Measurements from ENCODE around the gene OR51A2. TPM values are rescaled to one million over a fixed set of nuclear protein-coding genes. Genes with fewer than 3 reads are reported as not detected.

Gene OR51A2
- total RNA-seq, 4 donors from 2014 or later: not detected

DNA sequence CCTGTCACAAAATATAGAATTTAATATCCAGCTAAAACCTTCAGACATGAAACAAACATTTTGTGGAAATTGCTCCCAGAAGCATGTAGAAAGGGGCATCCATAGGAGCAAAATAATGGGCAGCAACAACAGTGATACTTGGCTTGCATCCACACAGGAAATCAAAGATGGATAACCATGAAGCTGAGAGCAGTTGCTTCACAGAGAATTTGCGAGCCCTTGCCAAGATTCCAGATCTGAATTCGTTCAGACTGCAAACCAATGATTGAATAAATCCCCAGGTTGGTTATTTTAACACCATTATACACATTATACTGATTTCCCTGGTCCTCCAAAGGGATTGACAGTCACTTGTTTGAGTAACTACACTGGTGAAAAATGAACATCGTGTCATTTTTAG lies 23.5 kb upstream of the OR51A2 start:
- 42 to 45% methylated on average over 3 of the region's 3 CpGs for WGBS, 2 donors

DNA sequence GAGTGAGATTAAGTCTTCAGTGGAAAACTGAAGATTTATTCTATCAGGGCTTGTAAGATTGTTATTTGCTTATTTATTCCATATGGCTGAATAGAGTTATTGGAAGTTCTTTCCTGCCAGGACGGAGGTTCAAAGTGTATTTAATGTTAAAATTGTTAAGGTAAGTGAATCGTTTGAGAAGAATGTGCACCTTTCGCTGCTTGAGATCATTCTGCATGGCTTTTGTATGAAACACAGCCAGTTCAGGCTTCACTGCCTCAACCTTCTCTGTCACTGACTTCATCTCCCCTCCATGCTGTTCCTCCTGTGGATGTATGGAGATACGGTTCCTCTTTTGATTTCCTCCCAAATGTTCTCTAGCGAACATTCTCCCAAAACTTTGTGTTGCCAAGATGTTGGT lies 19.9 kb upstream of the OR51A2 start:
- 73 to 74% methylated on average over 5 of the region's 5 CpGs for WGBS, 2 donors
- DNase-seq (ENCODE audit: low spot score in 2 of 2): no peak
- TF ChIP-seq, protein P1, sequence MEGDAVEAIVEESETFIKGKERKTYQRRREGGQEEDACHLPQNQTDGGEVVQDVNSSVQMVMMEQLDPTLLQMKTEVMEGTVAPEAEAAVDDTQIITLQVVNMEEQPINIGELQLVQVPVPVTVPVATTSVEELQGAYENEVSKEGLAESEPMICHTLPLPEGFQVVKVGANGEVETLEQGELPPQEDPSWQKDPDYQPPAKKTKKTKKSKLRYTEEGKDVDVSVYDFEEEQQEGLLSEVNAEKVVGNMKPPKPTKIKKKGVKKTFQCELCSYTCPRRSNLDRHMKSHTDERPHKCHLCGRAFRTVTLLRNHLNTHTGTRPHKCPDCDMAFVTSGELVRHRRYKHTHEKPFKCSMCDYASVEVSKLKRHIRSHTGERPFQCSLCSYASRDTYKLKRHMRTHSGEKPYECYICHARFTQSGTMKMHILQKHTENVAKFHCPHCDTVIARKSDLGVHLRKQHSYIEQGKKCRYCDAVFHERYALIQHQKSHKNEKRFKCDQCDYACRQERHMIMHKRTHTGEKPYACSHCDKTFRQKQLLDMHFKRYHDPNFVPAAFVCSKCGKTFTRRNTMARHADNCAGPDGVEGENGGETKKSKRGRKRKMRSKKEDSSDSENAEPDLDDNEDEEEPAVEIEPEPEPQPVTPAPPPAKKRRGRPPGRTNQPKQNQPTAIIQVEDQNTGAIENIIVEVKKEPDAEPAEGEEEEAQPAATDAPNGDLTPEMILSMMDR (IDR thresholded peaks at IDR 0.05): no peak
- TF ChIP-seq POLR2A (IDR thresholded peaks at IDR 0.05): no peak
- intact Hi-C loops (cut with DNase I; ENCODE audit: low total_unique reads): no loop called here
- no peak overlapping the region for H3K4me3 ChIP-seq (ENCODE audit: low read depth, poor library complexity, severe bottlenecking)

More for the DNA sequence above, 23.5 kb upstream of the OR51A2 start:
- intact Hi-C loops (cut with DNase I; ENCODE audit: low total_unique reads): no loop called here
- H3K4me3 ChIP-seq (ENCODE audit: low read depth, poor library complexity, severe bottlenecking): no peak overlapping the region
- TF ChIP-seq, protein P1 (IDR thresholded peaks at IDR 0.05): no peak
- no peak for TF ChIP-seq POLR2A (IDR thresholded peaks at IDR 0.05)
- DNase-seq (ENCODE audit: low spot score in 2 of 2): no peak

DNA sequence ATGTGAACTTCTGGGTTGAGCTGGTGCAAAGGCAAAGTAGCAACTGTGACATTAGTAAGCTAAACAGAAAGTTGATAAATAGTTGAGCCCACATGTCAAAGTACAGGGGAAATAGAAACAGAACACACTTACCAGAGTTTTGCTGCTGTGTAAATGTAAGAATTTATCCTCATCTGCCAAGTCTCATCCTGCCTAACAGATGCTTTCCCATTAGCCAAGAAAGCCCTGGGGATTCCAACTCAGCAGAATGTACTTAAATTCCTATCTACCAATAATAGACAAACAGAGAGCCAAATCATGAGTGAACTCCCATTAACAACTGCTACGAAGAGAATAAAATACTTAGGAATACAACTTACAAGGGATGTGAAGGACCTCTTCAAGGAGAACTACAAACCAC lies 7.3 kb upstream of the OR51A2 start:
- intact Hi-C loops (cut with DNase I; ENCODE audit: low total_unique reads): no loop called here
- no peak for DNase-seq (ENCODE audit: low spot score in 2 of 2)
- TF ChIP-seq, protein P1 (IDR thresholded peaks at IDR 0.05): no peak
- TF ChIP-seq POLR2A (IDR thresholded peaks at IDR 0.05): no peak
- no peak overlapping the region for H3K4me3 ChIP-seq (ENCODE audit: low read depth, poor library complexity, severe bottlenecking)
- WGBS, 2 donors: 53 to 77% methylated on average over 1 of the region's 1 CpG

DNA sequence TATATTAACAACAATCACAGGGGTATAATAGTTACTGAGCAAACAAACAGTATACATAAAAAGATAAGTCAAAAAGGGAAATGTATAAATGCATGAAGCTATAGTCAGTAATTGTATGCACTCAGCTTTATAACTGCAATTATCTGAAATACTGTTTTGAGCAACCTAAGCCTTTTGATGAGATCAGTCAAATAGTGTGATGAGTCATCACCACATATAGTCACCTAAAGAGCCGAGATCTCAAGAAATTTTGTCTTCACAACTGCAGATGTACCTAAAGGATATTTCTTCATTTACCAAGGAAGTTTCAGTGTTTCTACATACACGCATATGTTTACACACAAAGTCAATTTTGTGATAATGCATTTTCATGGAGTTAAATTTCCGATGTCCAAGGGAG lies 5.4 kb upstream of the OR51A2 start:
- intact Hi-C loops (cut with DNase I; ENCODE audit: low total_unique reads): no loop called here
- no peak overlapping the region for H3K4me3 ChIP-seq (ENCODE audit: low read depth, poor library complexity, severe bottlenecking)
- TF ChIP-seq POLR2A (IDR thresholded peaks at IDR 0.05): no peak
- TF ChIP-seq, protein P1 (IDR thresholded peaks at IDR 0.05): no peak
- DNase-seq (ENCODE audit: low spot score in 2 of 2): no peak
- 82 to 89% methylated on average over 3 of the region's 3 CpGs for WGBS, 2 donors

DNA sequence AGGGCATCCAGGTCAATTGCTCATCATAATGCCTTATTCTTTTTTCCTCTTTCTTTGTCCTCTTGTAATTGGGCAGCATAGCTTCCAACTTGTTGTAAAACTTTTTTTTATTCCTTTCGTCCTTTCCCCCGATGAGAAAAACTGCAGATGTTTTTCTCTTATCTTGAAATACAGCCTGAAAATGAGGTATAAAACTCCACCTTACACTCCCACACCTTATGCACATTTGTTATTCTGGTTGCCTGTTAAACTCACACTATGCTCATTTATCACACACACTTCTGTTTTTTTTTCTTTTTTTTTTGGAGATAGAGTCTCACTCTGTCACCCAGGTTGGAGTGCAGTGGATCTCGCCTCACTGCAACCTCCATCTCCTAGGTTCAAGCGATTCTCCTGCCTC lies 1.9 kb upstream of the OR51A2 start:
- no peak for DNase-seq (ENCODE audit: low spot score in 2 of 2)
- no peak overlapping the region for H3K4me3 ChIP-seq (ENCODE audit: low read depth, poor library complexity, severe bottlenecking)
- intact Hi-C loops (cut with DNase I; ENCODE audit: low total_unique reads): no loop called here
- 89 to 92% methylated on average over 4 of the region's 4 CpGs for WGBS, 2 donors
- TF ChIP-seq, protein P1 (IDR thresholded peaks at IDR 0.05): no peak
- no peak for TF ChIP-seq POLR2A (IDR thresholded peaks at IDR 0.05)

DNA sequence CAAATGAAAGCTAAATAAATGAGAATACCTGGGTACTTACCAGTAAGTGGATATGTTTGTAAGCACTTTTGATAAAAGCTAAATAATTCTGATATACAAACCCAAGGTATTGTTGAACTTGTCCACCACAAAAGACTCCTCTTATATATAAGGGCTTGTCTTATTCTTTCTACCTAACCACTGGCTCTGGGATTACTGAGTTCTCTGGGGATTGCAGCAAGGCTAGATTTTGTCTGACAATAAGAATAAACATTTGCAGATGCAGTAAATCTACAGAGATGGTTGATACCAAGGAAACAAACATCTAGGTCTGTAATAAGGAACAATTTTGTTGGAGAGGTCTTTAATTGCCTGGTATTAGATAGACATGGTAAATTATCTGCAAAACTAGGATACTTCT lies 8.0 kb downstream of the OR51A2 start, which contains the start of gene OR51A4:
OR51A4 (minus strand) TSS at position 101 of the 400 bp plus-strand sequence. CDS start 505 bp downstream, outside the sequence.
- TF ChIP-seq, protein P1 (IDR thresholded peaks at IDR 0.05): no peak
- no peak for TF ChIP-seq POLR2A (IDR thresholded peaks at IDR 0.05)
- intact Hi-C loops (cut with DNase I; ENCODE audit: low total_unique reads): no loop called here
- DNase-seq (ENCODE audit: low spot score in 2 of 2): no peak

More for the DNA sequence above, 8.0 kb downstream of the OR51A2 start, which contains the start of gene OR51A4:
- no peak within 1 kb of the TSS for H3K4me3 ChIP-seq (ENCODE audit: low read depth, poor library complexity, severe bottlenecking)
